GM19468 (cell line): ENCODE measurements around the gene ANK2.

Source experiments
- ATAC-seq: cut with Tn5 transposase; IDR thresholded peaks from one replicate; pipeline ENCODE4 v1.9.1; 2021; ENCODE audit warnings: mild to moderate bottlenecking, moderate library complexity, moderate number of reproducible peaks; ENCODE audit not compliant: unreplicated experiment; ENCODE audit errors: extremely low read depth

Gene ANK2

DNA sequence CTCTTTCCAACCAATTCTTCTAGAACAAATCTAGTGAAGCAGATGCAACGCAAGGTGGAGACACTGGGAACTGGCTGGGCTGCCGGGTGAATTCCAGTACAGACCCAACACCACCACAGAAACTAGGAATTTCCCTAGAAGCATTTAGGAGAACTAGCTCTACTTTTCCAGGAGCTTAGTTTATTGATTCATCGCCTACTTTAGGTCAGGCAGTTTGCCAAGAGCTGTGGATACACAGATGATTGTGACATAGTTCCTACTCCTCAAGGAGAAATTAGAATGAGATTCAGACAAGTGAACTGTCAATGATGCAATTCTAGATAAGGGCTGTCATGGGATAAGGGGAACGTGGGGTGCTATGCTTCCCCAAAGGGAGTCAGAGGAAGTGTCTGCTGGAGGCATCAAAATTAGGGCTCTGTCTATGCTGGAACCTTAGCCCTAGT lies 362.1 kb downstream of the ANK2 start:
- ATAC-seq = no peak

DNA sequence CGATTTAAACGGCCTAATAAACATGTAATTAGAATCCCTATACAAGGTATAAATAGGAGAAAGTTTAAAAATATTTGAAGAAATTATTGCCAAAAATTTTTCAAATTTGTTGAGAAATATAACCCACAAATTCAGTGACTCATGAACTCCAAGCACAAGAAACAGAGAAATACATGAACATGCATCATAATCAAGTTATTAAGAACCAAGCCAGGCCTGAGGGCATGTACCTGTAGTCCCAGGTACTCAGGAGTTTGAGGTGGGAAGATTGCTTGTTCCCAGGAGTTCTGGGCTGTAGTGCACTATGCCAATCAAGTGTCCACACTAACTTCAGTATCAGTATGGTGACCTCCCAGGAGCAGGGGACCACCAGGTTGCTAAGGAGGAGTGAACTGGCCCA lies 370.2 kb downstream of the ANK2 start:
- ATAC-seq = no peak

DNA sequence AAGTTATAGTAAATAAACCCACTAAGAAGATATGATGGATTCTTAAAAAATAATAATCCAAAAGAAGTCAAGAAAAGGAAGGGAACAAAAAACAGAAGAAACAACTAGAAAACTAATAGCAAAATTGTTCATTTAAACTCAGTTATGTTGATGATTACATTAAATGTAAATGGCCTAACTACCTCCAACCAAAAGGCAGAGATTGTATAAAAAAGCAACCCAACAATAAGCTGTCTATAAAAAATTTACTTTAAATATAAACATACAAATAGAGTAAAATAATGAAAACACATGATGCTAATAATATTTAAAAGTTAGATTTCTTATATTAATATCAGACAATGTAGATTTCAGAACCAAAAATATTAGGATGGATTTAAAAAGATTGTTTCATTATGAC lies 371.5 kb downstream of the ANK2 start:
- no peak for ATAC-seq

DNA sequence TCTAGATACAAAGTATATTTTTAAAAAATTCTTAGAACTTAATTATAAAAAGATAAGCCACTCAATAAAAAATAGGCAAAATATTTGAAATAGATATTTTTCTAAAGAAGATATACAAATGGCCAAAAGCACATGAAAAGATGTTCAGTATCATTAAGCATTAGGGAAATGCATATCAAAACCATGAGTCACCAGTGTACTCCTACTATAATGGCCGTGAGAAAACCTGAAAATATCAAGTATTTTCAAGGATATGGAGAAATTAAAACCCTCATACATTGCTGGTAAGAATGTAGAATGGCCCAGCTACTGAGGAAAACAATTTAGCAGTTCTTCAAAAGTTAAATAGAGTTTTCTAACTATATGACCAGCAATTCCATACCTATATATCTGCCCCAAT lies 374.2 kb downstream of the ANK2 start:
- no peak for ATAC-seq

DNA sequence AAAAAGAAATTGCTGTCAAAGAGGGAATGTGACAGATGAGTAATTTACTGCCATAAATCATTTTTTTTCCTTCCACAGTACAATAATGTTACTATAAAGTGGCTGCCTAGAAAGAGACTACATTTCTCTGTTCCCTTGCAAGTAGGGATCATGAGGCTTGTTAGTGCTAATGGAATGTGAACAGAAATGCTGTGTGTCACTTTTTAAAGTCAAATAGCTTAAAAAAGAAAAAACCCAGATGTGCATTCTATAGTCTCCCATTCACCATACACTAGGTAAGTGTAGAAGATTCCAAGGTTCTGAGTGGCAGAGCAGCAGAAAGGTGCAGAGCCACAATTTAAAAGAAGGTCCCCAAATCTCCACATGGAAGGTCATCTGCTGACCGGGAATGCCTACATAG lies 383.7 kb downstream of the ANK2 start:
- ATAC-seq = no peak
